K562 (cell line): ENCODE results near the gene MED15. TPM values are rescaled to one million over a fixed set of nuclear protein-coding genes. Genes with fewer than 3 reads are reported as not detected.

Experiments
- ATF1 ChIP-seq, 2 experiments: fragments of 450-650 bp in 1 of 2; IDR thresholded peaks; 2 replicates each; pipeline ENCODE4 v1.6.1; 2016; ENCODE audit warnings: missing compliant biosample characterization in 1 of 2, missing genetic modification characterization in 1 of 2
- EGR1 ChIP-seq: fragments of 450-650 bp; conservative IDR thresholded peaks from 2 replicates; pipeline ENCODE4 v1.6.1; 2017; ENCODE audit warnings: mild to moderate bottlenecking
- NELFE ChIP-seq: IDR thresholded peaks from 2 replicates; pipeline ENCODE4 v1.6.1; 2011; ENCODE audit warnings: mild to moderate bottlenecking; ENCODE audit not compliant: insufficient read depth, insufficient read length
- POLR3G ChIP-seq: IDR thresholded peaks from 2 replicates; pipeline ENCODE4 v1.6.1; 2011; ENCODE audit not compliant: insufficient read length, insufficient replicate concordance; ENCODE audit errors: extremely low read depth
- RHOXF2B ChIP-seq: fragments of 250-450 bp; sonication (Bioruptor Pico); conservative IDR thresholded peaks from 2 replicates; pipeline ENCODE4 v1.5.1; 2021
- SAFB ChIP-seq: fragments of 200-400 bp; formaldehyde crosslinking; IDR thresholded peaks from 2 replicates; pipeline ENCODE4 v1.6.1; 2017; ENCODE audit warnings: low read depth, low read length, borderline replicate concordance
- SOX6 ChIP-seq: fragments of 450-650 bp; IDR thresholded peaks from 2 replicates; pipeline ENCODE4 v1.6.1; 2014; ENCODE audit warnings: mild to moderate bottlenecking
- ZBTB40 ChIP-seq, 2 experiments: fragments of 450-650 bp in 1 of 2; sonication (generic) in 1 of 2; formaldehyde crosslinking in 1 of 2; IDR thresholded peaks; 2 replicates each; pipeline versions ENCODE4 v1.7.1 to v1.9.0; 2016 to 2022; ENCODE audit warnings: inconsistent platforms in 1 of 2, mild to moderate bottlenecking in 1 of 2, missing genetic modification reagents in 1 of 2
- ZBTB49 ChIP-seq: sonication (generic); formaldehyde crosslinking; IDR thresholded peaks from 2 replicates; pipeline ENCODE4 v1.8.0; 2022; ENCODE audit warnings: missing genetic modification reagents, mild to moderate bottlenecking, borderline replicate concordance
- ZHX1 ChIP-seq: fragments of 150-350 bp; conservative IDR thresholded peaks from 2 replicates; pipeline ENCODE4 v1.6.1; 2014; ENCODE audit warnings: low read length
- ZKSCAN8 ChIP-seq: fragments of 200-800 bp; sonication (Bioruptor generic); IDR thresholded peaks from 2 replicates; pipeline ENCODE4 v1.6.1; 2016; ENCODE audit warnings: missing genetic modification characterization, missing compliant biosample characterization
- ZNF146 ChIP-seq: IDR thresholded peaks from one replicate; pipeline ENCODE4 v1.6.1; 2018; ENCODE audit warnings: missing compliant biosample characterization; ENCODE audit not compliant: unreplicated experiment
- polyA plus RNA-seq, 8 experiments: library from polyadenylated mRNA; depleted of rRNA in 4 of 8; stranded (reverse) in 5 of 8; unstranded in 3 of 8; fragments of >200 nt; fragmentation: Nextera tagmentation in 2 of 8; fragmentation: Illumina TruSeq in 1 of 8; extraction: Ambion mirVana in 2 of 8; extraction: Trizol in 1 of 8; gene quantifications; 2 replicates each; pipeline versions ENCODE4 v1.2.1 to v1.2.3, GENCODE V29; 2011 to 2014; ENCODE audit warnings: inconsistent platforms in 1 of 8, missing spikeins in 1 of 8
- total RNA-seq, 7 experiments: library from RNA; depleted of rRNA in 6 of 7; stranded (reverse); fragments of >200 nt in 6 of 7; fragmentation: Illumina TruSeq in 2 of 7; extraction: Trizol in 2 of 7; gene quantifications; 2 replicates each; pipeline versions ENCODE4 v1.2.1 to v1.2.3, GENCODE V29; 2011 to 2021; ENCODE audit warnings: low replicate concordance in 1 of 7

Gene MED15
- total and polyA plus RNA-seq, 9 of the 15 experiments (the other 6 are each of a cell fraction or from before 2014, with no cell fraction given): 4.0 to 271 (median 60.1) TPM

GRCh38 chr22:20581503-20582170 lies 74.2 kb downstream of the MED15 start (continued):
- TF ChIP-seq ZBTB40 (IDR thresholded peaks at IDR 0.05) (no peak), ZBTB40 (CRISPR knock-in tag; IDR thresholded peaks at IDR 0.05) (no peak), ZNF146 (CRISPR knock-in tag) (no peak), EGR1 (peak; percentile 55; the same call in 1 of the 2 replicates), RHOXF2B (no peak), ZBTB49 (CRISPR knock-in tag) (no peak), ZHX1 (no peak), SOX6 (no peak), ZKSCAN8 (no peak), ATF1 (CRISPR knock-in tag; IDR thresholded peaks at IDR 0.05) (no peak; the same call in 1 of the 2 replicates), ATF1 (tag; IDR thresholded peaks at IDR 0.05) (no peak), POLR3G (no peak), NELFE (no peak), SAFB (no peak)
